GM04503 (cell line): ENCODE data around the gene IMPACT.
A peak's percentile ranks its signal among the peaks of the same experiment; 100 is the strongest.

Experiments
- DNase-seq: peaks from one replicate; pipeline ENCODE4 v3.0.0-alpha.2; 2012; ENCODE audit warnings: low read depth

Gene IMPACT

DNA sequence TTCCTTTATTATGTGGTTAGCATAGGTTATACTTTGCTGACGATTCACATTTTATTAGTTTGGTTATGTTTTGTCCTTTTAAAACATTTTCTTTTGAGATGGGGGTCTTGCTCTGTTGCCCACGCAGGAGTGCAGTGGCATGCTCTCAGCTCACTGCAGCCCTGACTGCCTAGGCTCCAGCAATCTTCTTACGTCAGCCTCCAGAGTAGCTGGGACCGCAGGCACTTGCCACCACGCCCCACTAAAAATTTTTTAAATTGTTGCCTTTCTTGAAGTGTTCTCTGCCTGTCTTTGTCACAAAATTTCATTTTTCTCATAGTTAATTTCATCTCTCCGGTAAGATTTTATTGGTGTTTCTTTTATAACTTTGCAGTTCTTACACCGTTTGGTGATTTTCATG lies 52.9 kb downstream of the IMPACT start:
- DNase-seq = no peak

DNA sequence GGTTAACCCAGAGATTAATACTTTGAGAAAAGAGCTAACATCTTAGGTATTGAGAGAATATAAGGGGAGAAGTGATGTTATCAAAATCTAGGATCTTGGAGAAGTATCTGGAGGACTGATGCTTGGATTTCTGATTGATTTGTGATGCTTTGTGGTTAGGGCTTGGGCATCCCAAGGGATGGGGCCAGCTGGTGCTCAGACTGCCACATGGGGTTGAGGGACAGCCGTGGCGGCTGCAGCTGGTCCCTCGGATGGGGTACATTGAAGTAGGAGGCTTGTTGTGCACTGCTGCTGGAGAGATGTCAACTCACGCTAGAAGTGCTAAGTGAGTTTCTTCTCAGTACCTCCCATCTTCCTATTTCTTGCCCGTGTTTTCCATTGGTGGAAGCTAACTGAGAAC lies 56.4 kb downstream of the IMPACT start:
- no peak for DNase-seq

GRCh38 chr18:24485681-24486080 lies 59.2 kb downstream of the IMPACT start:
- no peak for DNase-seq

GRCh38 chr18:24486684-24487083 lies 60.2 kb downstream of the IMPACT start:
- no peak for DNase-seq

GRCh38 chr18:24488824-24489493 lies 62.5 kb downstream of the IMPACT start:
- DNase-seq = no peak

DNA sequence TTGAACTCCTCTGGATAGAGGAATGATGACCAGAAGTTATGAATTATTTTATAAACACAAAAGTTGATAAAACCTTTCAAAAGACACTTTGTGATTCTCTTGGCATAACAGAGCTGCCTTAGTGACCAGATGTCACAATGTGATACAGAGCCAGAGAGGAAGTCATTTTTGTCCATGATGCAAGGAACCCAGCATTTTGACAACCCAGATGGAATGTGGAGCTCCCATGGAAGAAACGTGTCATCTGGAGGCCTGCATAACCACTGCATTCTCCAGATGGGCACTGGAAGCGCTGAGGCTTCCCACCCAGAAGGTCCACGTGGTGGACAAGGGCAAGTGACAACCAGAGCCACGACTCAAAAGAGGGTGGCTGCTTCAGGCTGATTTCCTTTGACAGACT lies 64.1 kb downstream of the IMPACT start:
- peak; percentile 37 for DNase-seq

GRCh38 chr18:24491927-24492834 lies 65.7 kb downstream of the IMPACT start:
- DNase-seq = no peak

GRCh38 chr18:24494586-24494985 lies 68.1 kb downstream of the IMPACT start:
- no peak for DNase-seq

DNA sequence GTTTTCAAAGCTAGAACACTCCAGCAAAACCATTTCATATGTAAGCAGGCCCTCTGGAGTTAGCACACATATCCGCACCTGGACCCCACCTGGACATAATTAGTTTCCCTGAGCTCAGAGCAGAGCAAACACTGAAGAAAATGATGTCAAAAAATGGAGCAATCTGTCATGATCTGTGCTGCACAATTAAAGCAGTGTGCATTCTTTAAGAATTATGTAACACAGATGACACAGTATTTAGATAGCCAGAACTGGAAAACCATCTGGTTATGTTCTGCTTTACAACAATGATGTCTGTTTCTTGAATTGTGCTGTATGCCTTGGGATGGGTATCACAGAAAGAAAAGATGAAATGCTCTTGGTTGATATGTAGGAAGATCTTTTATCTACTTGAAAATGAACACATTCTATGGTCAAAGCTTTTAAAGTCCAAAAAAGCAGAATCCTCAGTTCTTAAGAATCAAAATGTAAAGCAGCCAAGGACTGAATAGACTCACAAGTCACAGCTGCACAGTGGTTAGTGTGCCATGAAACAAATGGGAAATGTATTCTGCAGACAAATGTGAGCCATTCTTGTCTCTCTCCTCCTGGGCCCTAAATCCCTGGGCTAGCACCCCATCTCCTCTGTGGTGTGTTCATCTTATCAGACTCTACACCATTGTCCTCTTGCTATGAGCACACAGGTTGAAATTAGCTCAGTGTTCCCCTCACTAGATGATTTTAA lies 70.7 kb downstream of the IMPACT start:
- DNase-seq = peak; percentile 70

GRCh38 chr18:24499814-24500213 lies 73.3 kb downstream of the IMPACT start:
- DNase-seq = peak; percentile 64

GRCh38 chr18:24500217-24500616 lies 73.7 kb downstream of the IMPACT start:
- no peak for DNase-seq

DNA sequence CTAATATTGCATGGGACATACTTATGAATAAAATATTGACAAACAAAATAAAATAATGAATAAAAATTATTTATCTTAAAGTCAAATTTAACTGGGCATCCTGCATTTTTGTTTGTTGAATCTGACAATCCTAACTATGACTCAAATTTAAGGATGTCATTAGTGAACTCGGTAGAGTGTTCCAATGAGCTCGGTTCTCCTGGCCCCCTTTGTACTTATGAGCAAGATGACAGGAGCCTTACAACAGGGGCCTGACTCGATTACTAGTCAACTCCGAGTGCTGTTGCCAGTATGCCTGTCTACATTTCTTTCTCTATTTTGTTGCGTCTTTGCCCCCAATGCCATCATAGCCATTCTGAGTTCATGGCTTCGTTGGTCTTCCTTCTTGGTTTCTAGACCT lies 74.3 kb downstream of the IMPACT start:
- no peak for DNase-seq

- no peak for DNase-seq
These were observed 76.4 kb downstream of the IMPACT start for GRCh38 chr18:24502667-24503523.
